AG10803 (cell line): ENCODE data around the gene CALCOCO1.
"Not testable (repeated sequence)": the region's sequence is repeated elsewhere in the genome, so short reads cannot be mapped to it uniquely, and the experiment has no call there.

Experiments used
- DNase-seq: peaks from one replicate; pipeline ENCODE4 v3.0.0; 2010; ENCODE audit warnings: low read depth
- H3K4me3 ChIP-seq: 2 replicates; pipeline ENCODE4 v1.5.1; 2011; ENCODE audit warnings: mild to moderate bottlenecking, low read length, control low read depth
- TF ChIP-seq, protein P1 (sequence below): conservative IDR thresholded peaks from 2 replicates; pipeline ENCODE4 v1.5.1; 2011; ENCODE audit warnings: mild to moderate bottlenecking, low read length, control low read depth, inconsistent platforms

Gene CALCOCO1

DNA sequence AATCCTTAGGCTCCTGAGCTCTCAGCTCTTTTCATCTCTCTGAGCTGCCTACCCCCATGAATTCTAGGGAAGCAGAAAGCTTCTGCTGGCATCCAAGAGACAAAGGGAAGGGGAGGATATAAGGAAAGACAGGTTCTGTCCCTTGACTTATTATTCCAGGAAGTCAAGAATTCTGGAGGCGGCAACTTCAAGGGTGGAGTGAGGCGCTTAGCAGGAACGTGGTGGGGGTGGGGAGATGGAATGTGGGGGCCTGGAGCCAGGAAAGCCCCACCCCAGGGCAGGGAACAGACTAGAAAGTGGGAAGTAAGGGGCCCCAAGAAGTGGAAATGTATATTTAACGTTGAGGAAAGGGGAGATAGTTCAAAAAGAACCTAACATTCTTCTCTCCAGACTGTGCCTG lies 1.4 kb downstream of the CALCOCO1 start:
- TF ChIP-seq, protein P1, sequence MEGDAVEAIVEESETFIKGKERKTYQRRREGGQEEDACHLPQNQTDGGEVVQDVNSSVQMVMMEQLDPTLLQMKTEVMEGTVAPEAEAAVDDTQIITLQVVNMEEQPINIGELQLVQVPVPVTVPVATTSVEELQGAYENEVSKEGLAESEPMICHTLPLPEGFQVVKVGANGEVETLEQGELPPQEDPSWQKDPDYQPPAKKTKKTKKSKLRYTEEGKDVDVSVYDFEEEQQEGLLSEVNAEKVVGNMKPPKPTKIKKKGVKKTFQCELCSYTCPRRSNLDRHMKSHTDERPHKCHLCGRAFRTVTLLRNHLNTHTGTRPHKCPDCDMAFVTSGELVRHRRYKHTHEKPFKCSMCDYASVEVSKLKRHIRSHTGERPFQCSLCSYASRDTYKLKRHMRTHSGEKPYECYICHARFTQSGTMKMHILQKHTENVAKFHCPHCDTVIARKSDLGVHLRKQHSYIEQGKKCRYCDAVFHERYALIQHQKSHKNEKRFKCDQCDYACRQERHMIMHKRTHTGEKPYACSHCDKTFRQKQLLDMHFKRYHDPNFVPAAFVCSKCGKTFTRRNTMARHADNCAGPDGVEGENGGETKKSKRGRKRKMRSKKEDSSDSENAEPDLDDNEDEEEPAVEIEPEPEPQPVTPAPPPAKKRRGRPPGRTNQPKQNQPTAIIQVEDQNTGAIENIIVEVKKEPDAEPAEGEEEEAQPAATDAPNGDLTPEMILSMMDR = no peak
- DNase-seq = peak; percentile 47
- peak overlapping the region; percentile 97 for H3K4me3 ChIP-seq

DNA sequence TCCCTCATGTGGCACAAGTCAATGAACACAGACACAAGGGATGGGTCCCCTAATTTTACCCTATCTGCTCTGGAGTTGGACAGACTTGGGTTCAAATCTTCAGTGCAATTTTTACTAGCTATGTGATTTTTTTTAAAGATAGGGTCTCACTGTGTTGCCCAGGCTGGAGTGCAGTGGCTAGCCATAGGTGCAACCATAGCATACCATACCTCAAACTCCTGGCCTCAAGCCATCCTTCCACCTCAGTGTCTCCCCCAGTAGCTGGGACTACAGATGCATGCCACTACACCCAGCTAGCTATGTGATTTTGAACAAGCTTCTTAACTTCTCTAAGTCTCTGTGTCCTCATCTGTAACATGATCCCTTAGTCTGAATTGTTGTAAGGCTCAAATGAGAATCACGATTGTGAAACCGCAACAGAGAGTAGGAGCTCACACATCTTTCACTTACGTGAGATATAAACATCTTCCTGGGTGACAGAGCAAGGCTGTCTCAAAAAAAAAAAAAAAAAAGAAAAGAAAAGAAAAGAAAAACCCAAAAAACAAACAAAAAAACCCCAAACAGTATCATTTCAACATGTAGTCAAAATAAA lies 4.7 kb downstream of the CALCOCO1 start:
- H3K4me3 ChIP-seq = no peak overlapping the region
- DNase-seq = no peak
- TF ChIP-seq, protein P1 = no peak

DNA sequence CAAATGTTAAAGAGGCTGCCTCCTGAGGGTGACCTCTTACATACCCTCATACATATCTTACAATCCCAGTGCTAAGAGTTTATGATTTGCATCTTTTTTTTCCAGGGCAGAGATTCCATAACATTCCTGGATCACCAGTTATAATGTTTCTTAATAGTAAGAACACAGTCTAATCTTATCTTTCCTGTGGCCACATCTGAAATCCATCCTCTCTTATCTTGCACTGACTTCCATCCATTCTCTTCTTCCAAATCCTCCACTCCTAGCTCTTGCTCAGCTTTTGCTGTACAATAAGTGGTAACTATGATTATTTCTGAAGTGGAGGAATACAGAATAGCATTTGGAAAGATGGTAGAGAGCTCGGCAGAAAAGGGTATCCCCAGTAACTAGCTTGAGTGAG lies 6.3 kb downstream of the CALCOCO1 start:
- TF ChIP-seq, protein P1 = no peak
- no peak for DNase-seq
- no peak overlapping the region for H3K4me3 ChIP-seq

DNA sequence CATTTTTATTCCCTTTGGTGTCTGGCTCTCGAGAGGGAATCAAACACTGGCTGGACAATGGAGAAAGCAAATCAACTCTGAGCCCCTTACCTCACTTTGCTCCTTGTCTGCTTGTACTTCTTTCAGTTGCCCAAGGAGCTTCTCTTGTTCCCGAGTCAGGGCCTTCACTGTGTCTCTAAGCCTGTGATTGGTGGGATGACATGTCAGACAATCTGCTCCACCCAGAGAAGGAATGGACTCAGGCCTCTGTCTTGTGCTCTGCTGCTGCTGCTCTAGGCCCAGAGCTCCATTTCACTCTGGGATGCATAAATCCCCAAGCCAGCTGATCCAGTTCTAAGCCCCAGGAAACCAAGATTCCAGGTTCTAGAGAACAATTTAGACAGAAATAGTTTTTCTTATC lies 7.6 kb downstream of the CALCOCO1 start:
- no peak overlapping the region for H3K4me3 ChIP-seq
- DNase-seq = no peak
- TF ChIP-seq, protein P1 = no peak

DNA sequence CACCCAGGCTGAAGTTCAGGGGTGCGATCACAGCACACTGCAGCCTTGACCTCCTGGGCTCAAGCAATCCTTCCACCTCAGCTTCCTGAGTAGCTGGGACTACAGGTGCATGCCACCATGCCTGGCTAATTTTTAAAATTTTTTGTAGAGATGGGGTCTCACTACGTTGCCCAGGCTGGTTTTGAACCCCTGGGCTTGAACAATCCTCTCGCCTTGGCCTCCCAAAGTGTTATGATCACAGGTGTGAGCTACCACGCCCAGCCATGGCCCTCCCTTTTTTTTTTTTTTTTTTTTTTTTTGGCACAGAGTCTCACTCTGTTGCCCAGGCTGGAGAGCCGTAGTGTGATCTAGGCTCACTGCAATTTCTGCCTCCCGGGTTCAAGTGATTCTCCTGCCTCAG lies 8.7 kb downstream of the CALCOCO1 start:
- H3K4me3 ChIP-seq, DNase-seq: not testable (repeated sequence)

DNA sequence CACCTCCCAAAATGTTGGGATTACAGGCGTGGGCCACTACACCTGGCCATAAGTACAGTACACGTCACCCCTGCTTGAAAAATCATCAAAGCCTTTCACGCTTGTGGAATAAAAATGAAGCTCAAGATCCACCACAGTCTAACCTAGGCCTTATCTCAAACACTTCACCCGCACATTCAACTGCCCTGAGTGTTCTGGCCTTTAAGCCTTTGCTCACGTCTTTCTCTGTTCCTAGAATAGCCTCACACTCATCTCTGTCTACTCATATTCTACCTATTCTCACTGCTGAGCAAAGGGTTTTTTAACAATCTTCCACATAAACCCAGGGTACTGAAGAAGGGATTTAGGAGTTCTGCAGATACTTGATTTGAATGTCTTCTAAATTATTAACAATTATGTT lies 9.9 kb downstream of the CALCOCO1 start:
- TF ChIP-seq, protein P1 = no peak
- DNase-seq = no peak
- no peak overlapping the region for H3K4me3 ChIP-seq

DNA sequence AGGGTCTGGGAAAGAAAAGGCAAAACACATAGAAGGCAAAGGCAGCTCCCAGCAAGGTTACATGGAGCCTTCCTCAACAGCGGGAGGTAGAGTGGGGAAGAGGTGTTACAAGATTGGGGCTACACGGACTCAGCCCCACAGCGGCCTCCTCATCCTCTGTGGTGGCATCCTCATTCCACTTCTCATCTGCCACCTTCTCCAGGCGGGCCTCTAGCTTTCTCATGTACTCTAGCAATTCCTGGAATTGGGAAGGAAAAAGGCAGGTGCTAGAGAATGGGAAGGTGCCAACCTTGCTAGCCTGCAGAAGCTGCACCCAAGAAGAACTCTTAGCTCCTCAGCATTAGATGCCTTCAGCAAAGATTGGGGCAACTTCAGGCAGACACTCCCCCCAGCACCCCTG lies 13.2 kb downstream of the CALCOCO1 start:
- TF ChIP-seq, protein P1 = no peak
- H3K4me3 ChIP-seq = no peak overlapping the region
- DNase-seq = no peak

DNA sequence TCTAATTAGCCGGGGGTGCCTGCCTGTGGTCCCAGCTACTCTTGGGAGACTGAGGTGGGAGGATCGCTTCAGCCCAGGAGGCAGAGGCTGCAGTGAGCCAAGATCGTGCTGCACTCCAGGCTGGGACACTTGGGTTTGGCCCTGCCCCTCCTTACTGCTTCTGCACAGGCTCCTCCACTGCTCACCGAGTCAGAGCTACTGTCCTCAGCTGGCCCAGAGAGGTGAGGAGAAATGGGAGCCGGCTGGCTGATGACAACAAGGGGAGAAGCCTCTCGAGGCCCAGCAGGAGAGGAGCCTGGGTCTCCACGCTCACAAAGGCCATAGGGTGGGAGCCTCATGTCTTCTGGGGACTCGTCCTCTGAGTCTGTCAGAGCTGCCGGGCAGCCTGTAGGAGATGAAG lies 13.7 kb downstream of the CALCOCO1 start:
- H3K4me3 ChIP-seq = no peak overlapping the region
- TF ChIP-seq, protein P1 = no peak
- no peak for DNase-seq
